Fibroblast of lung (primary cell): ENCODE results near the gene ANKLE2.

Source experiments
- CTCF ChIP-seq, 2 donors: IDR thresholded peaks in 1 of 2; conservative IDR thresholded peaks in 1 of 2; 1 replicate in 1 of 2; 2 replicates in 1 of 2; pipeline ENCODE4 v1.5.1; 2011 to 2012; ENCODE audit warnings: low read length in 2 of 2, control low read depth in 1 of 2, inconsistent platforms in 1 of 2, low read depth in 1 of 2, mild to moderate bottlenecking in 1 of 2
- EZH2 ChIP-seq: IDR thresholded peaks from 2 replicates; pipeline ENCODE4 v1.5.1; 2012; ENCODE audit warnings: low read length, control low read depth, mild to moderate bottlenecking; ENCODE audit errors: missing control alignments

DNA sequence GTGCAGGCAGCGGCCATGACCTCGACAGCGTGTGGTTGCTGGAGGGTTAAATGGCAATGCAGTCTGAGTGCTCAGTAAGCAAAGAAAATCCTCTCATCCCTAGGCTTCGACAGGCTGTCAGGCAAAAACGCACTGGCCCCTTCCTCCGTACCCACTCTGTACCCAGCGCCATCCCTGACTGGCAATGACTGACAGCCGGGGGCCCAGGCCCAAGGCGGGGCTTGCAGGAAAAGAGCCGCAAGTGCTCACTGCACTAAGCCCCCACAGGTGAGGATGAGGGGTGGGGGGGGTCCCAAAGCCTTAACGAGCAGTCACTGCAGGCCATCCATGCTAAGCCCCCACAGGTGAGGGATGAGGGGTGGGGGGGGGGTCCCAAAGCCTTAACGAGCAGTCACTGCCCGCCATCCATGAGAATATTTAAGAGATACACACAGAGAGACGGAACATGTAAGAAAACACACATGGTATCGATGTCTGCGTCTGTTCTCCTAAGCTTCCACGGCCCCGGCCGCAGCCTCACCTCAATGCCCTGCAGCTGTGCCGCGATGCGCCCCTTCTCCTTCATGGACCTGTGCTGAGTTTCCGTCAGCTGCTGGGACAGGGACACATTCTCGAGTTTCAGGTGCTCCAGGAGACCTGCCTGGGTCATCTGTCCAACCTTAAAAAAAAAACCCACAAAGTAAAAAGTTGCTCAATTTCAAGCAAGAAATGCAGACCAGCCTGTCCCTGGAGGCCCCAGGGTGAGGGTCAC lies 36.4 kb upstream of the ANKLE2 start:
- no peak for TF ChIP-seq CTCF (conservative IDR thresholded peaks at IDR 0.05 in 1 of 2, IDR thresholded peaks at IDR 0.05 in 1 of 2; ENCODE audit: low read depth in 1 of 2, low read length in 2 of 2)
- TF ChIP-seq EZH2, result no peak
